Measurements from ENCODE around the gene ASB13.

The ASB13 gene

GRCh38 chr10:5589011-5589660 is 77.3 kb downstream of the ASB13 start:
- no peak for DNase-seq (ENCODE audit: low spot score)

All from D341Med (cell line).